Prostate gland (tissue), 2 donors: ENCODE results near the gene CUX1. TPM values are rescaled to one million over a fixed set of nuclear protein-coding genes. Genes with fewer than 3 reads are reported as not detected.

ENCODE experiments used
- DNase-seq: peaks from one replicate; pipeline ENCODE4 v3.0.0-alpha.2; 2019; ENCODE audit warnings: low spot score
- H3K27ac ChIP-seq, 2 donors: fragments of 200-600 bp; sonication (generic); 2 replicates each; pipeline ENCODE4 v1.5.1; 2017 to 2019
- H3K27me3 ChIP-seq: fragments of 200-600 bp; sonication (generic); replicated peaks from 2 replicates; pipeline ENCODE4 v1.5.1; 2019; ENCODE audit not compliant: insufficient read depth
- H3K36me3 ChIP-seq, 2 donors: fragments of 200-600 bp; sonication (generic); 1 replicate in 1 of 2; 2 replicates in 1 of 2; pipeline versions ENCODE4 v1.5.1 to v1.8.1; 2017 to 2019
- H3K4me1 ChIP-seq: fragments of 200-600 bp; sonication (generic); replicated peaks from 2 replicates; pipeline ENCODE4 v1.5.1; 2019
- H3K4me3 ChIP-seq, 2 donors: fragments of 200-600 bp; sonication (generic); 2 replicates each; pipeline ENCODE4 v1.5.1; 2017 to 2019
- H3K9me3 ChIP-seq: fragments of 200-600 bp; sonication (generic); 2 replicates; pipeline ENCODE4 v1.5.1; 2017
- CTCF ChIP-seq, 4 experiments: fragments of 200-600 bp in 2 of 4; fragments of 450-650 bp in 2 of 4; sonication (generic) in 2 of 4; IDR thresholded peaks; 1 replicate in 3 of 4; 2 replicates in 1 of 4; pipeline ENCODE4 v1.5.1; 2016 to 2019; ENCODE audit warnings: antibody characterized with exemption in 4 of 4, mild to moderate bottlenecking in 2 of 4, moderate library complexity in 2 of 4
- POLR2A ChIP-seq: fragments of 450-650 bp; IDR thresholded peaks from one replicate; pipeline ENCODE4 v1.6.1; 2016; ENCODE audit warnings: antibody characterized with exemption, mild to moderate bottlenecking
- POLR2AphosphoS5 ChIP-seq: sonication (generic); formaldehyde crosslinking; IDR thresholded peaks from one replicate; pipeline ENCODE4 v1.6.1; 2017; ENCODE audit warnings: antibody characterized with exemption
- WGBS: methylation state at CpG from one replicate; pipeline ENCODE4 v1.1.5; 2018; 5-methylcytosine and 5-hydroxymethylcytosine counted together
- intact Hi-C: fragments of 100-400 bp; cut with DNase I; formaldehyde crosslinking; loops from one replicate; pipeline ENCODE4 v1.14.2; 2022
- total RNA-seq, 2 donors: library from RNA; depleted of rRNA; stranded (reverse); fragments of >200 nt; gene quantifications; one replicate each; pipeline ENCODE4 v1.1.0, GENCODE V29; 2016

Gene CUX1
- total RNA-seq, 2 donors from 2014 or later: 96.3 to 99.2 TPM

GRCh38 chr7:102079140-102080018 is 262.0 kb downstream of the CUX1 start:
- no peaks in the 10 kb centered on the region for H3K36me3 ChIP-seq
- no peak overlapping the region for H3K27ac ChIP-seq
- intact Hi-C loops: no loop called here
- H3K9me3 ChIP-seq: no peaks in the 10 kb centered on the region
- no peaks in the 10 kb centered on the region for H3K27me3 ChIP-seq
- peaks cover 4% of the 10 kb centered on the region for H3K4me1 ChIP-seq
- no peak for DNase-seq
- TF ChIP-seq POLR2A (no peak), CTCF (IDR thresholded peaks at IDR 0.05) (no peak), POLR2AphosphoS5 (no peak)
- no peak overlapping the region for H3K4me3 ChIP-seq
- 84% methylated on average over 24 of the region's 24 CpGs for WGBS

GRCh38 chr7:102080019-102080433 is 262.6 kb downstream of the CUX1 start:
- WGBS: 83% methylated on average over 17 of the region's 17 CpGs
- no peak overlapping the region for H3K4me3 ChIP-seq
- no peaks in the 10 kb centered on the region for H3K27me3 ChIP-seq
- no peak for DNase-seq
- peaks cover 4% of the 10 kb centered on the region for H3K4me1 ChIP-seq
- H3K27ac ChIP-seq: no peak overlapping the region
- no peaks in the 10 kb centered on the region for H3K9me3 ChIP-seq
- intact Hi-C loops: no loop called here
- TF ChIP-seq POLR2AphosphoS5 (no peak), CTCF (IDR thresholded peaks at IDR 0.05) (no peak), POLR2A (no peak)
- no peaks in the 10 kb centered on the region for H3K36me3 ChIP-seq

- no peak for DNase-seq
- intact Hi-C loops: no loop called here
Measured at GRCh38 chr7:102080434-102081243, 263.2 kb downstream of the CUX1 start.

GRCh38 chr7:102081244-102081627 is 263.8 kb downstream of the CUX1 start:
- Histone ChIP-seq H3K27me3 (no peaks in the 10 kb centered on the region), H3K4me3 (no peak overlapping the region), H3K9me3 (no peaks in the 10 kb centered on the region), H3K36me3 (no peaks in the 10 kb centered on the region), H3K4me1 (no peaks in the 10 kb centered on the region), H3K27ac (no peak overlapping the region)
- no peak for TF ChIP-seq POLR2A
- no peak for TF ChIP-seq POLR2AphosphoS5
- TF ChIP-seq CTCF (IDR thresholded peaks at IDR 0.05): no peak
- 90% methylated on average over 9 of the region's 9 CpGs for WGBS
- intact Hi-C loops: no loop called here
- no peak for DNase-seq

More at GRCh38 chr7:102080434-102081243, 263.2 kb downstream of the CUX1 start:
- Histone ChIP-seq H3K4me1 (no peaks in the 10 kb centered on the region), H3K4me3 (no peak overlapping the region), H3K27ac (no peak overlapping the region), H3K9me3 (no peaks in the 10 kb centered on the region), H3K27me3 (no peaks in the 10 kb centered on the region), H3K36me3 (no peaks in the 10 kb centered on the region)
- TF ChIP-seq POLR2AphosphoS5: no peak
- no peak for TF ChIP-seq POLR2A
- TF ChIP-seq CTCF (IDR thresholded peaks at IDR 0.05): no peak
- 83% methylated on average over 24 of the region's 24 CpGs for WGBS
